ENCODE measurements around the gene ARL13B.

GRCh38 chr3:93988764-93989163 is 8.8 kb downstream of the ARL13B start:
- TF ChIP-seq TBP (IDR thresholded peaks at IDR 0.05; ENCODE audit: low read depth, low read length), result no peak
- TF ChIP-seq CTCF (IDR thresholded peaks at IDR 0.05; ENCODE audit: control extremely low read depth in 1 of 3, insufficient read depth in 1 of 3, low read depth in 1 of 3, low read length in 3 of 3), result no peak
